ENCODE data around the gene MIPOL1. TPM values are rescaled to one million over a fixed set of nuclear protein-coding genes. Genes with fewer than 3 reads are reported as not detected.

The MIPOL1 gene
- total and polyA plus RNA-seq, 2 of the 13 experiments (the other 11 are each of a cell fraction or from before 2014, with no cell fraction given): 8.6 to 34.2 TPM

DNA sequence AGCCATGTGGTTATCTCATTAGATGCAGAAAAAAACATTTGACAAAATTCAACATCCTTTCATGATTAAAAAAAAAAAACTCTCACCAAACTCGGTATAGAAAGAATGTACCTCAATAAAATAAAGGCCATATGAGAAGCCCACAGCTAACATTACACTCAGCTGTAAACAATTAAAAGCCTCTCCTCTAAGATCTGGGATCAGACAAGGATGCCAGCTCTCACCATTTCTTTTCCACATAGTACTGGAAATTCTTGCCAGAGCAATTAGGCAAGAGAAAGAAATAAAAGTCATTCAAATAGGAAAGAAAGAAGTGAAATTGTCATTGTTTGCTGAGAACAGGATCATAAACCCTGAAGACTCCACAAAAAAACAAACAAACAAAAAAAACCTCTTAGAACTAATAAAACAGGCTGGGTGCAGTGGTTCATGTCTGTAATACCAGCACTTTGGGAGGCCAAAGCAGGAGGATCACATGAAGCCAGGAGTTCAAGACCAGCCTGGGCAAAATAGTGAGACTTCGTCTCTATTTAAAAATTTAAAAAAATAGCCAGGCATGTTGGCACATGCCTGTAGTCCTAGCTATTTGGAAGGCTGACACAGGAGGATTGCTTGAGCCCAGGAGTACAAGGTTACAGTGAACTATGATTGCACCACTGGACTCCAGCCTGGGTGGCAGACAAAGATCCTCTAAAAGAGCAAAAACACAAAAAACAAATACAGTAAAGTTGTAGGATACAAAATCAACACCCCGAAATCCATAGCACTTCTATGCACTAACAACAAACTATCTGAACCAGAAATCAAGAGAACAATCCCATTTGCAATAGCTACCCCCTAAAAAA, 282.9 kb downstream of the MIPOL1 start (continued):
- TF ChIP-seq, protein P1, sequence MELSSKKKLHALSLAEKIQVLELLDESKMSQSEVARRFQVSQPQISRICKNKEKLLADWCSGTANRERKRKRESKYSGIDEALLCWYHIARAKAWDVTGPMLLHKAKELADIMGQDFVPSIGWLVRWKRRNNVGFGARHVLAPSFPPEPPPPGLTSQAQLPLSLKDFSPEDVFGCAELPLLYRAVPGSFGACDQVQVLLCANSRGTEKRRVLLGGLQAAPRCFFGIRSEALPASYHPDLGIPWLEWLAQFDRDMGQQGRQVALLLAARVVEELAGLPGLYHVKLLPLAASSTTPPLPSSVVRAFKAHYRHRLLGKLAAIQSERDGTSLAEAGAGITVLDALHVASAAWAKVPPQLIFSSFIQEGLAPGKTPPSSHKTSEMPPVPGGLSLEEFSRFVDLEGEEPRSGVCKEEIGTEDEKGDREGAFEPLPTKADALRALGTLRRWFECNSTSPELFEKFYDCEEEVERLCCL (CRISPR knock-in tag; IDR thresholded peaks at IDR 0.05; ENCODE audit: borderline replicate concordance): no peak
- TF ChIP-seq, protein P2, sequence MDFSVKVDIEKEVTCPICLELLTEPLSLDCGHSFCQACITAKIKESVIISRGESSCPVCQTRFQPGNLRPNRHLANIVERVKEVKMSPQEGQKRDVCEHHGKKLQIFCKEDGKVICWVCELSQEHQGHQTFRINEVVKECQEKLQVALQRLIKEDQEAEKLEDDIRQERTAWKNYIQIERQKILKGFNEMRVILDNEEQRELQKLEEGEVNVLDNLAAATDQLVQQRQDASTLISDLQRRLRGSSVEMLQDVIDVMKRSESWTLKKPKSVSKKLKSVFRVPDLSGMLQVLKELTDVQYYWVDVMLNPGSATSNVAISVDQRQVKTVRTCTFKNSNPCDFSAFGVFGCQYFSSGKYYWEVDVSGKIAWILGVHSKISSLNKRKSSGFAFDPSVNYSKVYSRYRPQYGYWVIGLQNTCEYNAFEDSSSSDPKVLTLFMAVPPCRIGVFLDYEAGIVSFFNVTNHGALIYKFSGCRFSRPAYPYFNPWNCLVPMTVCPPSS (IDR thresholded peaks at IDR 0.05): no peak
- TF ChIP-seq KDM3A (CRISPR knock-in tag; IDR thresholded peaks at IDR 0.05; ENCODE audit: low read depth): no peak
- TF ChIP-seq, protein P3, sequence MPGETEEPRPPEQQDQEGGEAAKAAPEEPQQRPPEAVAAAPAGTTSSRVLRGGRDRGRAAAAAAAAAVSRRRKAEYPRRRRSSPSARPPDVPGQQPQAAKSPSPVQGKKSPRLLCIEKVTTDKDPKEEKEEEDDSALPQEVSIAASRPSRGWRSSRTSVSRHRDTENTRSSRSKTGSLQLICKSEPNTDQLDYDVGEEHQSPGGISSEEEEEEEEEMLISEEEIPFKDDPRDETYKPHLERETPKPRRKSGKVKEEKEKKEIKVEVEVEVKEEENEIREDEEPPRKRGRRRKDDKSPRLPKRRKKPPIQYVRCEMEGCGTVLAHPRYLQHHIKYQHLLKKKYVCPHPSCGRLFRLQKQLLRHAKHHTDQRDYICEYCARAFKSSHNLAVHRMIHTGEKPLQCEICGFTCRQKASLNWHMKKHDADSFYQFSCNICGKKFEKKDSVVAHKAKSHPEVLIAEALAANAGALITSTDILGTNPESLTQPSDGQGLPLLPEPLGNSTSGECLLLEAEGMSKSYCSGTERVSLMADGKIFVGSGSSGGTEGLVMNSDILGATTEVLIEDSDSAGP (CRISPR knock-in tag; IDR thresholded peaks at IDR 0.05; ENCODE audit: borderline replicate concordance): no peak
- TF ChIP-seq ZNF629 (CRISPR knock-in tag; conservative IDR thresholded peaks at IDR 0.05): no peak
- TF ChIP-seq, protein P4, sequence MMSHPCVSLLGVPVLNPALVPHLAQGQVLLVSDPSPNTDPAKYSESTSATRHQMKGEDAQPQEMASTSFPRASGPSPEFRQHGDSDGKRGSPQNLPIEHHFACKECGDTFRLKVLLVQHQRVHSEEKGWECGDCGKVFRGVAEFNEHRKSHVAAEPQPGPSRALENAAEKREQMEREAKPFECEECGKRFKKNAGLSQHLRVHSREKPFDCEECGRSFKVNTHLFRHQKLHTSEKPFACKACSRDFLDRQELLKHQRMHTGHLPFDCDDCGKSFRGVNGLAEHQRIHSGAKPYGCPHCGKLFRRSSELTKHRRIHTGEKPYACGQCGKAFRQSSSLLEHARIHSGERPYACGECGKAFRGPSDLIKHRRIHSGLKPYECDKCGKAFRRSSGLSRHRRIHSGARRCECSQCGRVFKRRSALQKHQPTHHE (CRISPR knock-in tag; IDR thresholded peaks at IDR 0.05; ENCODE audit: borderline replicate concordance): no peak
- TF ChIP-seq JUN (CRISPR knock-in tag; IDR thresholded peaks at IDR 0.05): no peak
- TF ChIP-seq, protein P5, sequence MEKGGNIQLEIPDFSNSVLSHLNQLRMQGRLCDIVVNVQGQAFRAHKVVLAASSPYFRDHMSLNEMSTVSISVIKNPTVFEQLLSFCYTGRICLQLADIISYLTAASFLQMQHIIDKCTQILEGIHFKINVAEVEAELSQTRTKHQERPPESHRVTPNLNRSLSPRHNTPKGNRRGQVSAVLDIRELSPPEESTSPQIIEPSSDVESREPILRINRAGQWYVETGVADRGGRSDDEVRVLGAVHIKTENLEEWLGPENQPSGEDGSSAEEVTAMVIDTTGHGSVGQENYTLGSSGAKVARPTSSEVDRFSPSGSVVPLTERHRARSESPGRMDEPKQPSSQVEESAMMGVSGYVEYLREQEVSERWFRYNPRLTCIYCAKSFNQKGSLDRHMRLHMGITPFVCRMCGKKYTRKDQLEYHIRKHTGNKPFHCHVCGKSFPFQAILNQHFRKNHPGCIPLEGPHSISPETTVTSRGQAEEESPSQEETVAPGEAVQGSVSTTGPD (CRISPR knock-in tag; IDR thresholded peaks at IDR 0.05): no peak
- TF ChIP-seq ATF7 (IDR thresholded peaks at IDR 0.05): no peak
- no peak for TF ChIP-seq ATF7 (CRISPR knock-in tag; IDR thresholded peaks at IDR 0.05)
- no peak for TF ChIP-seq ARHGAP35 (CRISPR knock-in tag; IDR thresholded peaks at IDR 0.05; ENCODE audit: borderline replicate concordance)
- no peak for TF ChIP-seq PRPF4 (IDR thresholded peaks at IDR 0.05; ENCODE audit: low read depth, low read length, poor library complexity, severe bottlenecking)
- no peak; the same call in 1 of the 2 replicates for TF ChIP-seq HMG20A (CRISPR knock-in tag; IDR thresholded peaks at IDR 0.05; ENCODE audit: borderline replicate concordance)
- TF ChIP-seq MBD4 (IDR thresholded peaks at IDR 0.05; ENCODE audit: borderline replicate concordance, low read length): no peak
- TF ChIP-seq, protein P6, sequence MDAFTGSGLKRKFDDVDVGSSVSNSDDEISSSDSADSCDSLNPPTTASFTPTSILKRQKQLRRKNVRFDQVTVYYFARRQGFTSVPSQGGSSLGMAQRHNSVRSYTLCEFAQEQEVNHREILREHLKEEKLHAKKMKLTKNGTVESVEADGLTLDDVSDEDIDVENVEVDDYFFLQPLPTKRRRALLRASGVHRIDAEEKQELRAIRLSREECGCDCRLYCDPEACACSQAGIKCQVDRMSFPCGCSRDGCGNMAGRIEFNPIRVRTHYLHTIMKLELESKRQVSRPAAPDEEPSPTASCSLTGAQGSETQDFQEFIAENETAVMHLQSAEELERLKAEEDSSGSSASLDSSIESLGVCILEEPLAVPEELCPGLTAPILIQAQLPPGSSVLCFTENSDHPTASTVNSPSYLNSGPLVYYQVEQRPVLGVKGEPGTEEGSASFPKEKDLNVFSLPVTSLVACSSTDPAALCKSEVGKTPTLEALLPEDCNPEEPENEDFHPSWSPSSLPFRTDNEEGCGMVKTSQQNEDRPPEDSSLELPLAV (CRISPR knock-in tag; conservative IDR thresholded peaks at IDR 0.05; ENCODE audit: low read depth): no peak
- no peak for TF ChIP-seq ZBTB21 (CRISPR knock-in tag; IDR thresholded peaks at IDR 0.05)
- no peak for TF ChIP-seq ZNF326 (CRISPR knock-in tag; IDR thresholded peaks at IDR 0.05; ENCODE audit: borderline replicate concordance)
- TF ChIP-seq ZNF138 (CRISPR knock-in tag; IDR thresholded peaks at IDR 0.05; ENCODE audit: low read depth): no peak
